ENCODE data around the gene REPIN1. TPM values are rescaled to one million over a fixed set of nuclear protein-coding genes. Genes with fewer than 3 reads are reported as not detected.
A peak's percentile ranks its signal among the peaks of the same experiment; 100 is the strongest.

The REPIN1 gene
- total and polyA plus RNA-seq, 2 experiments from 2014 or later: 79.1 to 107 TPM

GRCh38 chr7:150399421-150400007 is 30.9 kb downstream of the REPIN1 start:
- 74% methylated on average over 15 of the region's 15 CpGs for WGBS (ENCODE audit: low lambda C conversion rate, missing lambda C conversion rate)
- Histone ChIP-seq H3K4me3 (no peak overlapping the region), H2AFZ (no peak overlapping the region), H3K27ac (peak overlapping the region; percentile 59), H3K4me1 (ENCODE audit: insufficient read depth) (peaks cover 26% of the 10 kb centered on the region), H3K9me2 (replicated peaks; ENCODE audit: insufficient read depth) (no peaks in the 10 kb centered on the region), H4K20me1 (ENCODE audit: insufficient read depth, poor library complexity, severe bottlenecking) (no peaks in the 10 kb centered on the region), H3K27me3 (no peaks in the 10 kb centered on the region), H3K9me3 (ENCODE audit: low read depth) (no peaks in the 10 kb centered on the region), H3K36me3 (replicated peaks; ENCODE audit: insufficient read depth, low read depth) (no peaks in the 10 kb centered on the region), H3K4me2 (no peak overlapping the region), H3K79me2 (peaks cover 2% of the 10 kb centered on the region)
- TF ChIP-seq CTCF (IDR thresholded peaks at IDR 0.05; ENCODE audit: poor library complexity) (no peak), EZH2phosphoT487 (IDR thresholded peaks at IDR 0.05; ENCODE audit: low read depth, severe bottlenecking, unreplicated experiment) (no peak), EZH2 (IDR thresholded peaks at IDR 0.05; ENCODE audit: borderline replicate concordance) (no peak)
- DNase-seq (ENCODE audit: low spot score): no peak

- peaks cover 30% of the 10 kb centered on the region for H3K4me1 ChIP-seq (ENCODE audit: insufficient read depth)
- DNase-seq (ENCODE audit: low spot score): peak; percentile 34
- no peaks in the 10 kb centered on the region for H4K20me1 ChIP-seq (ENCODE audit: insufficient read depth, poor library complexity, severe bottlenecking)
- no peaks in the 10 kb centered on the region for H3K9me3 ChIP-seq (ENCODE audit: low read depth)
- H3K4me3 ChIP-seq: no peak overlapping the region
- no peaks in the 10 kb centered on the region for H3K27me3 ChIP-seq
- peak overlapping the region; percentile 59 for H3K27ac ChIP-seq
- TF ChIP-seq CTCF (IDR thresholded peaks at IDR 0.05; ENCODE audit: poor library complexity): no peak
- TF ChIP-seq EZH2 (IDR thresholded peaks at IDR 0.05; ENCODE audit: borderline replicate concordance): no peak
- TF ChIP-seq EZH2phosphoT487 (IDR thresholded peaks at IDR 0.05; ENCODE audit: low read depth, severe bottlenecking, unreplicated experiment): no peak
- H3K4me2 ChIP-seq: no peak overlapping the region
- H3K36me3 ChIP-seq (replicated peaks; ENCODE audit: insufficient read depth, low read depth): no peaks in the 10 kb centered on the region
- peaks cover 2% of the 10 kb centered on the region for H3K79me2 ChIP-seq
- no peaks in the 10 kb centered on the region for H3K9me2 ChIP-seq (replicated peaks; ENCODE audit: insufficient read depth)
- WGBS (ENCODE audit: low lambda C conversion rate, missing lambda C conversion rate): 58% methylated on average over 11 of the region's 11 CpGs
- no peak overlapping the region for H2AFZ ChIP-seq
These were observed 31.6 kb downstream of the REPIN1 start for GRCh38 chr7:150400008-150400787.

- no peak overlapping the region for H3K4me2 ChIP-seq
- H3K36me3 ChIP-seq (replicated peaks; ENCODE audit: insufficient read depth, low read depth): no peaks in the 10 kb centered on the region
- peaks cover 2% of the 10 kb centered on the region for H3K79me2 ChIP-seq
- no peak overlapping the region for H3K4me3 ChIP-seq
- no peaks in the 10 kb centered on the region for H3K9me3 ChIP-seq (ENCODE audit: low read depth)
- TF ChIP-seq CTCF (IDR thresholded peaks at IDR 0.05; ENCODE audit: poor library complexity): no peak
- no peak for TF ChIP-seq EZH2phosphoT487 (IDR thresholded peaks at IDR 0.05; ENCODE audit: low read depth, severe bottlenecking, unreplicated experiment)
- no peak for TF ChIP-seq EZH2 (IDR thresholded peaks at IDR 0.05; ENCODE audit: borderline replicate concordance)
- H3K27ac ChIP-seq: peak overlapping the region; percentile 59
- H2AFZ ChIP-seq: no peak overlapping the region
- no peaks in the 10 kb centered on the region for H3K9me2 ChIP-seq (replicated peaks; ENCODE audit: insufficient read depth)
- 84% methylated on average over 15 of the region's 15 CpGs for WGBS (ENCODE audit: low lambda C conversion rate, missing lambda C conversion rate)
- H3K27me3 ChIP-seq: no peaks in the 10 kb centered on the region
- peak; percentile 4 for DNase-seq (ENCODE audit: low spot score)
- H4K20me1 ChIP-seq (ENCODE audit: insufficient read depth, poor library complexity, severe bottlenecking): no peaks in the 10 kb centered on the region
- peaks cover 32% of the 10 kb centered on the region for H3K4me1 ChIP-seq (ENCODE audit: insufficient read depth)
These were observed 32.3 kb downstream of the REPIN1 start for GRCh38 chr7:150400788-150401423.
